SIG-M5 treated with dmso at 0.1 percent for 504 hours (cell line): ENCODE measurements around the gene TGOLN2.
"Not testable (repeated sequence)": the region's sequence is repeated elsewhere in the genome, so short reads cannot be mapped to it uniquely, and the experiment has no call there.

Experiments
- DNase-seq: peaks from one replicate; lab custom pipeline; 2025; ENCODE audit not compliant: unreplicated experiment; lab: John Stamatoyannopoulos, UW

Gene TGOLN2

GRCh38 chr2:85327822-85328617 lies at the start of gene TGOLN2:
TGOLN2 (minus strand) TSS chr2:85327989; CDS start chr2:85327962, 27 bp downstream.
- DNase-seq, result peak; percentile 94

- DNase-seq, result no peak
These were observed 49.3 kb upstream of the TGOLN2 start for GRCh38 chr2:85377083-85377482.

- DNase-seq, result no peak
These were observed 48.7 kb upstream of the TGOLN2 start for GRCh38 chr2:85376291-85377065.

GRCh38 chr2:85371045-85371444 lies 43.3 kb upstream of the TGOLN2 start:
- no peak for DNase-seq

- DNase-seq, result no peak
These were observed 41.7 kb upstream of the TGOLN2 start for GRCh38 chr2:85369500-85369899.

- DNase-seq, result no peak
These were observed 41.1 kb upstream of the TGOLN2 start for GRCh38 chr2:85368921-85369320.

- DNase-seq, result no peak
These were observed 39.4 kb upstream of the TGOLN2 start for GRCh38 chr2:85367180-85367579.

GRCh38 chr2:85362653-85363387 lies 35.0 kb upstream of the TGOLN2 start:
- not testable (repeated sequence) for DNase-seq

- no peak for DNase-seq
These were observed 29.9 kb upstream of the TGOLN2 start for GRCh38 chr2:85357736-85358135.

- no peak for DNase-seq
These were observed 28.4 kb upstream of the TGOLN2 start for GRCh38 chr2:85356186-85356585.

- DNase-seq, result no peak
These were observed 27.7 kb upstream of the TGOLN2 start for GRCh38 chr2:85355521-85355920.

GRCh38 chr2:85355073-85355410 lies 27.3 kb upstream of the TGOLN2 start:
- no peak for DNase-seq

- DNase-seq, result peak; percentile 100
These were observed 26.7 kb upstream of the TGOLN2 start, which contains the start of the genes ELMOD3 and RETSAT for GRCh38 chr2:85354286-85355072. ELMOD3 (plus strand) TSS chr2:85354769; CDS start chr2:85357199, 2,430 bp downstream. RETSAT (minus strand) TSS chr2:85354528; CDS start chr2:85354507, 21 bp downstream.

- DNase-seq, result no peak
These were observed 26.1 kb upstream of the TGOLN2 start for GRCh38 chr2:85353876-85354285.

GRCh38 chr2:85347599-85347998 lies 19.8 kb upstream of the TGOLN2 start:
- no peak for DNase-seq

- DNase-seq, result no peak
These were observed 16.7 kb upstream of the TGOLN2 start for GRCh38 chr2:85344356-85344954.

- DNase-seq, result not testable (repeated sequence)
These were observed 15.6 kb upstream of the TGOLN2 start for GRCh38 chr2:85343207-85343895.

- no peak for DNase-seq
These were observed 14.4 kb upstream of the TGOLN2 start for GRCh38 chr2:85342156-85342555.

- DNase-seq, result no peak
These were observed 13.7 kb upstream of the TGOLN2 start for GRCh38 chr2:85341269-85342029.
